IMR-90 (cell line): ENCODE data around the gene YARS2. TPM values are rescaled to one million over a fixed set of nuclear protein-coding genes. Genes with fewer than 3 reads are reported as not detected.

Source experiments
- ATAC-seq: fragments of 200-7000 bp; cut with Tn5 transposase; 2 replicates; pipeline ENCODE4 v1.9.1; 2020; ENCODE audit warnings: low read depth, mild to moderate bottlenecking, moderate library complexity
- BruUV-seq: library from RNA; stranded (reverse); fragments of 400-500 nt; replicated peaks from 2 replicates; lab custom pipeline; 2021; lab: Mats Ljungman, UMichigan
- CTCF ChIA-PET: fragments of 300-600 bp; formaldehyde crosslinking; extraction: SDS; loops from one replicate; lab custom pipeline; 2021; ENCODE audit warnings: antibody characterized with exemption; lab: Yijun Ruan, JAX
- POLR2A ChIA-PET: fragments of 300-600 bp; sonication (Branson Sonifier 250); formaldehyde crosslinking; loops from one replicate; lab custom pipeline; 2022; ENCODE audit warnings: antibody characterized with exemption; ENCODE audit not compliant: unreplicated experiment; lab: Charles Lee
- DNase-seq: peaks from one replicate; pipeline ENCODE4 v3.0.0; 2013
- H2AFZ ChIP-seq: replicated peaks from 2 replicates; pipeline ENCODE3; 2013; ENCODE audit warnings: low read length, mild to moderate bottlenecking; ENCODE audit not compliant: poor library complexity
- H2AK5ac ChIP-seq: 2 replicates; pipeline ENCODE4 v1.6.1; 2013; ENCODE audit warnings: low read depth, low read length, inconsistent platforms
- H2AK9ac ChIP-seq: replicated peaks from 2 replicates; pipeline ENCODE3; 2013; ENCODE audit warnings: mild to moderate bottlenecking, low read depth, low read length, moderate library complexity; ENCODE audit not compliant: poor library complexity
- H2BK120ac ChIP-seq: 2 replicates; pipeline ENCODE4 v1.6.1; 2013; ENCODE audit warnings: low read depth, low read length, inconsistent platforms
- H2BK15ac ChIP-seq: 3 replicates; pipeline ENCODE4 v1.6.1; 2013; ENCODE audit warnings: low read depth, low read length, inconsistent platforms
- H2BK20ac ChIP-seq: 2 replicates; pipeline ENCODE4 v1.6.1; 2013; ENCODE audit warnings: low read depth, mild to moderate bottlenecking, inconsistent platforms, low read length, moderate library complexity
- H2BK5ac ChIP-seq: 2 replicates; pipeline ENCODE4 v1.6.1; 2013; ENCODE audit warnings: mild to moderate bottlenecking, low read depth, low read length, inconsistent platforms; ENCODE audit not compliant: poor library complexity, severe bottlenecking
- H3K14ac ChIP-seq: replicated peaks from 2 replicates; pipeline ENCODE4 v1.6.1; 2013; ENCODE audit warnings: low read depth, low read length, inconsistent platforms
- H3K18ac ChIP-seq: 2 replicates; pipeline ENCODE4 v1.6.1; 2013; ENCODE audit warnings: low read depth, low read length, control low read depth
- H3K23ac ChIP-seq: 2 replicates; pipeline ENCODE4 v1.6.1; 2013; ENCODE audit warnings: low read depth, low read length, inconsistent platforms
- H3K27ac ChIP-seq: 2 replicates; pipeline ENCODE4 v1.5.1; 2013; ENCODE audit warnings: mild to moderate bottlenecking, control low read depth, low read length; ENCODE audit not compliant: insufficient read depth
- H3K27me3 ChIP-seq: 2 replicates; pipeline ENCODE4 v1.6.1; 2013; ENCODE audit warnings: low read length; ENCODE audit not compliant: control insufficient read depth, insufficient read depth
- H3K36me3 ChIP-seq: 2 replicates; pipeline ENCODE4 v1.6.1; 2013; ENCODE audit warnings: low read length, mixed read lengths; ENCODE audit not compliant: control insufficient read depth, insufficient read depth
- H3K4ac ChIP-seq: 2 replicates; pipeline ENCODE4 v1.6.1; 2013; ENCODE audit warnings: low read depth, low read length, inconsistent platforms
- H3K4me1 ChIP-seq: 2 replicates; pipeline ENCODE4 v1.6.1; 2013; ENCODE audit warnings: low read length, mixed read lengths; ENCODE audit not compliant: control insufficient read depth, insufficient read depth
- H3K4me2 ChIP-seq: 2 replicates; pipeline ENCODE4 v1.6.1; 2013; ENCODE audit warnings: low read depth, mild to moderate bottlenecking, control low read depth, low read length, moderate library complexity
- H3K4me3 ChIP-seq: 2 replicates; pipeline ENCODE4 v1.5.1; 2013; ENCODE audit warnings: low read depth, mild to moderate bottlenecking, control low read depth, low read length, moderate library complexity; ENCODE audit not compliant: insufficient read depth
- H3K56ac ChIP-seq: 2 replicates; pipeline ENCODE4 v1.6.1; 2013; ENCODE audit warnings: low read length, inconsistent platforms; ENCODE audit not compliant: insufficient read depth; ENCODE audit errors: extremely low read depth
- H3K79me1 ChIP-seq, 2 experiments: 2 replicates each; pipeline ENCODE4 v1.6.1; 2013; ENCODE audit warnings: low read length in 2 of 2, inconsistent platforms in 1 of 2, low read depth in 1 of 2
- H3K9ac ChIP-seq: 2 replicates; pipeline ENCODE4 v1.6.1; 2013; ENCODE audit warnings: low read depth, low read length, control low read depth
- H3K9me1 ChIP-seq: 2 replicates; pipeline ENCODE4 v1.6.1; 2013; ENCODE audit warnings: low read length, inconsistent platforms; ENCODE audit not compliant: insufficient read depth
- H3K9me3 ChIP-seq: 2 replicates; pipeline ENCODE4 v1.6.1; 2013; ENCODE audit warnings: low read length; ENCODE audit not compliant: control insufficient read depth, insufficient read depth
- H4K20me1 ChIP-seq: 2 replicates; pipeline ENCODE4 v1.6.1; 2013; ENCODE audit warnings: low read length, inconsistent platforms; ENCODE audit not compliant: insufficient read depth
- H4K5ac ChIP-seq: 2 replicates; pipeline ENCODE4 v1.6.1; 2013; ENCODE audit warnings: mild to moderate bottlenecking, low read depth, low read length, control low read depth
- H4K8ac ChIP-seq, 2 experiments: 2 replicates each; pipeline ENCODE4 v1.6.1; 2013; ENCODE audit warnings: low read depth in 2 of 2, low read length in 2 of 2, control low read depth in 1 of 2, inconsistent platforms in 1 of 2
- H4K91ac ChIP-seq: 2 replicates; pipeline ENCODE4 v1.6.1; 2013; ENCODE audit warnings: low read depth, low read length, inconsistent platforms; ENCODE audit not compliant: insufficient read depth
- BHLHE40 ChIP-seq: fragments of 150-350 bp; IDR thresholded peaks from 2 replicates; pipeline ENCODE4 v1.6.1; 2016; ENCODE audit warnings: mild to moderate bottlenecking, low read depth, low read length
- CEBPB ChIP-seq: IDR thresholded peaks from 2 replicates; pipeline ENCODE4 v1.6.1; 2012; ENCODE audit warnings: low read depth, low read length, improper control_type of control experiment
- CHD1 ChIP-seq: IDR thresholded peaks from 2 replicates; pipeline ENCODE4 v1.6.1; 2012; ENCODE audit warnings: low read depth, low read length, improper control_type of control experiment
- CTCF ChIP-seq: conservative IDR thresholded peaks from 2 replicates; pipeline ENCODE4 v1.5.1; 2012; ENCODE audit warnings: mild to moderate bottlenecking, low read depth, low read length, improper control_type of control experiment
- ELK1 ChIP-seq: fragments of 150-350 bp; IDR thresholded peaks from 2 replicates; pipeline ENCODE4 v1.6.1; 2016; ENCODE audit warnings: low read depth, mild to moderate bottlenecking, low read length, moderate library complexity, borderline replicate concordance
- FOS ChIP-seq: fragments of 150-350 bp; IDR thresholded peaks from 2 replicates; pipeline ENCODE4 v1.6.1; 2016; ENCODE audit warnings: low read depth, low read length
- MAFK ChIP-seq: IDR thresholded peaks from 2 replicates; pipeline ENCODE4 v1.6.1; 2012; ENCODE audit warnings: low read depth, low read length, improper control_type of control experiment
- MAZ ChIP-seq: IDR thresholded peaks from 2 replicates; pipeline ENCODE4 v1.6.1; 2012; ENCODE audit warnings: low read depth, mild to moderate bottlenecking, low read length, improper control_type of control experiment, moderate library complexity, borderline replicate concordance
- MXI1 ChIP-seq: IDR thresholded peaks from 2 replicates; pipeline ENCODE4 v1.6.1; 2012; ENCODE audit warnings: low read depth, mild to moderate bottlenecking, low read length, moderate library complexity, borderline replicate concordance
- NFE2L2 ChIP-seq: fragments of 150-350 bp; IDR thresholded peaks from 2 replicates; pipeline ENCODE4 v1.6.1; 2016; ENCODE audit warnings: low read depth, mild to moderate bottlenecking, low read length
- POLR2A ChIP-seq: IDR thresholded peaks from 2 replicates; pipeline ENCODE4 v1.6.1; 2012; ENCODE audit warnings: mild to moderate bottlenecking, low read depth, low read length
- RAD21 ChIP-seq: IDR thresholded peaks from 2 replicates; pipeline ENCODE4 v1.6.1; 2012; ENCODE audit warnings: low read length, improper control_type of control experiment
- RCOR1 ChIP-seq: IDR thresholded peaks from 2 replicates; pipeline ENCODE4 v1.6.1; 2012; ENCODE audit warnings: mild to moderate bottlenecking, low read length, improper control_type of control experiment; ENCODE audit not compliant: insufficient replicate concordance
- RFX5 ChIP-seq: IDR thresholded peaks from 2 replicates; pipeline ENCODE4 v1.8.0; 2012; ENCODE audit warnings: low read depth, mild to moderate bottlenecking, low read length, moderate library complexity
- SMC3 ChIP-seq: fragments of 150-350 bp; IDR thresholded peaks from 2 replicates; pipeline ENCODE4 v1.6.1; 2016; ENCODE audit warnings: low read depth, mild to moderate bottlenecking, antibody characterized with exemption, low read length, moderate library complexity
- USF2 ChIP-seq: fragments of 150-350 bp; IDR thresholded peaks from 2 replicates; pipeline ENCODE4 v1.6.1; 2017; ENCODE audit warnings: mild to moderate bottlenecking, antibody characterized with exemption, low read length, low read depth
- WGBS, 2 experiments: methylation state at CpG; one replicate each; pipeline versions ENCODE4 v1.1.5 to v1.1.7; 2013; ENCODE audit warnings: missing lambda C conversion rate in 2 of 2; ENCODE audit not compliant: insufficient read length in 1 of 2; ENCODE audit errors: extremely low coverage in 2 of 2; 5-methylcytosine and 5-hydroxymethylcytosine counted together
- dilution Hi-C: fragments of 300-500 bp; cut with HindIII; formaldehyde crosslinking; loops from one replicate; pipeline ENCODE4 v1.14.3; 2018; ENCODE audit warnings: low sequenced_read_pairs; ENCODE audit not compliant: unreplicated experiment
- in situ Hi-C: fragments of 300-500 bp; cut with MboI; formaldehyde crosslinking; loops from 3 replicates; pipeline ENCODE4 v1.14.3; 2019; ENCODE audit warnings: low sequenced_read_pairs, inconsistent platforms, mixed read lengths
- intact Hi-C: fragments of 100-400 bp; cut with micrococcal nuclease; formaldehyde crosslinking; loops from 2 replicates; pipeline ENCODE4 v1.10.0; 2022
- polyA plus RNA-seq, 3 experiments: library from polyadenylated mRNA; depleted of rRNA; stranded (reverse); fragments of >200 nt; gene quantifications; 2 replicates each; pipeline ENCODE4 v1.2.3, GENCODE V29; 2012; ENCODE audit warnings: low replicate concordance in 1 of 3
- total RNA-seq: library from RNA; depleted of rRNA; stranded (reverse); fragments of >200 nt; gene quantifications from 2 replicates; pipeline ENCODE4 v1.2.3, GENCODE V29; 2012

YARS2 gene
- total and polyA plus RNA-seq, 2 of the 4 experiments (the other 2 are of a cell fraction), result 15.3 to 26.9 TPM

- dilution Hi-C loops (no loop called here), intact Hi-C loops (no loop called here), in situ Hi-C loops (no loop called here)
- H3K9ac ChIP-seq, result no peak overlapping the region
- H4K8ac ChIP-seq, result no peak overlapping the region
- H3K9me1 ChIP-seq, result no peaks in the 10 kb centered on the region
- H3K23ac ChIP-seq, result no peak overlapping the region
- no peaks in the 10 kb centered on the region for H3K79me1 ChIP-seq
- ATAC-seq, result no peak
- ChIA-PET CTCF (no interaction called here), POLR2A (no interaction called here)
- no peak overlapping the region for H2AFZ ChIP-seq
- H3K4ac ChIP-seq, result no peak overlapping the region
- no TSS peak for BruUV-seq
- H4K5ac ChIP-seq, result no peak overlapping the region
- WGBS, 2 experiments, result no CpG with 5 or more reads among the region's 4 CpGs
- DNase-seq, result no peak
- H3K27me3 ChIP-seq, result no peaks in the 10 kb centered on the region; the same call in 1 of the 2 replicates
- no peak overlapping the region for H3K14ac ChIP-seq
- no peaks in the 10 kb centered on the region for H3K36me3 ChIP-seq
- no peaks in the 10 kb centered on the region for H4K20me1 ChIP-seq
- H2BK5ac ChIP-seq, result no peak overlapping the region
- no peak overlapping the region for H2AK9ac ChIP-seq
- H3K4me1 ChIP-seq, result no peaks in the 10 kb centered on the region
- no peak overlapping the region for H2BK20ac ChIP-seq
- H3K4me2 ChIP-seq, result no peak overlapping the region
- no peak overlapping the region for H2BK120ac ChIP-seq
- H3K27ac ChIP-seq, result no peak overlapping the region
- no peaks in the 10 kb centered on the region for H3K9me3 ChIP-seq
- no peak overlapping the region for H4K91ac ChIP-seq
- TF ChIP-seq CHD1, result no peak
- no peak for TF ChIP-seq RFX5
- no peak for TF ChIP-seq FOS
- no peak for TF ChIP-seq NFE2L2
- TF ChIP-seq RAD21, result no peak
- no peak for TF ChIP-seq MXI1
- no peak for TF ChIP-seq ELK1
- TF ChIP-seq POLR2A, result no peak
- TF ChIP-seq SMC3, result no peak
- no peak for TF ChIP-seq MAZ
- no peak for TF ChIP-seq MAFK
- TF ChIP-seq RCOR1, result no peak
- no peak for TF ChIP-seq BHLHE40
- TF ChIP-seq CTCF, result no peak
- no peak for TF ChIP-seq USF2
- no peak for TF ChIP-seq CEBPB
- H3K4me3 ChIP-seq, result no peak overlapping the region
- H2BK15ac ChIP-seq, result no peak overlapping the region
- no peak overlapping the region for H3K56ac ChIP-seq
- H3K18ac ChIP-seq, result no peak overlapping the region
- H2AK5ac ChIP-seq, result no peak overlapping the region
Measured at GRCh38 chr12:32765906-32766305, 10.2 kb upstream of the YARS2 start.
